ENCODE results near the gene RPS15.

GRCh38 chr19:1470055-1470304 lies 31.8 kb downstream of the RPS15 start:
- no peak for TF ChIP-seq SUZ12 (IDR thresholded peaks at IDR 0.05; ENCODE audit: unreplicated experiment)
- peak; percentile 59; the same call in 1 of the 2 replicates for TF ChIP-seq POLR2A (IDR thresholded peaks at IDR 0.05; ENCODE audit: low read depth, low read length)
- no peak for TF ChIP-seq RFX5 (IDR thresholded peaks at IDR 0.05; ENCODE audit: low read depth, low read length)
- TF ChIP-seq TAF1 (IDR thresholded peaks at IDR 0.05; ENCODE audit: borderline replicate concordance, low read depth, low read length), result no peak
- TF ChIP-seq, protein P1, sequence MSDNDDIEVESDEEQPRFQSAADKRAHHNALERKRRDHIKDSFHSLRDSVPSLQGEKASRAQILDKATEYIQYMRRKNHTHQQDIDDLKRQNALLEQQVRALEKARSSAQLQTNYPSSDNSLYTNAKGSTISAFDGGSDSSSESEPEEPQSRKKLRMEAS (IDR thresholded peaks at IDR 0.05; ENCODE audit: low read depth, low read length), result no peak
- TF ChIP-seq HDAC2 (IDR thresholded peaks at IDR 0.05), result no peak
- no peak for TF ChIP-seq JUND (IDR thresholded peaks at IDR 0.05; ENCODE audit: low read depth, low read length)
- no peak for TF ChIP-seq CTCF (IDR thresholded peaks at IDR 0.05 in 2 of 3, conservative IDR thresholded peaks at IDR 0.05 in 1 of 3; ENCODE audit: control insufficient read depth in 2 of 3, extremely low read depth in 1 of 3, insufficient read depth in 1 of 3, low read depth in 3 of 3, low read length in 3 of 3)
- TF ChIP-seq, protein P2, sequence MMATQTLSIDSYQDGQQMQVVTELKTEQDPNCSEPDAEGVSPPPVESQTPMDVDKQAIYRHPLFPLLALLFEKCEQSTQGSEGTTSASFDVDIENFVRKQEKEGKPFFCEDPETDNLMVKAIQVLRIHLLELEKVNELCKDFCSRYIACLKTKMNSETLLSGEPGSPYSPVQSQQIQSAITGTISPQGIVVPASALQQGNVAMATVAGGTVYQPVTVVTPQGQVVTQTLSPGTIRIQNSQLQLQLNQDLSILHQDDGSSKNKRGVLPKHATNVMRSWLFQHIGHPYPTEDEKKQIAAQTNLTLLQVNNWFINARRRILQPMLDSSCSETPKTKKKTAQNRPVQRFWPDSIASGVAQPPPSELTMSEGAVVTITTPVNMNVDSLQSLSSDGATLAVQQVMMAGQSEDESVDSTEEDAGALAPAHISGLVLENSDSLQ (IDR thresholded peaks at IDR 0.05), result no peak
- no peak for TF ChIP-seq SIN3A (IDR thresholded peaks at IDR 0.05; ENCODE audit: low read depth, low read length)
- TF ChIP-seq BCLAF1 (IDR thresholded peaks at IDR 0.05), result no peak
